TTC549 (cell line): ENCODE measurements around the gene CWC27.
"Not testable (repeated sequence)": the region's sequence is repeated elsewhere in the genome, so short reads cannot be mapped to it uniquely, and the experiment has no call there.

Source experiments
- FAIRE-seq: peaks from 2 replicates; lab custom pipeline; 2012; peaks lifted over from hg19 to GRCh38; lab: Jason Lieb, UNC

CWC27 gene

DNA sequence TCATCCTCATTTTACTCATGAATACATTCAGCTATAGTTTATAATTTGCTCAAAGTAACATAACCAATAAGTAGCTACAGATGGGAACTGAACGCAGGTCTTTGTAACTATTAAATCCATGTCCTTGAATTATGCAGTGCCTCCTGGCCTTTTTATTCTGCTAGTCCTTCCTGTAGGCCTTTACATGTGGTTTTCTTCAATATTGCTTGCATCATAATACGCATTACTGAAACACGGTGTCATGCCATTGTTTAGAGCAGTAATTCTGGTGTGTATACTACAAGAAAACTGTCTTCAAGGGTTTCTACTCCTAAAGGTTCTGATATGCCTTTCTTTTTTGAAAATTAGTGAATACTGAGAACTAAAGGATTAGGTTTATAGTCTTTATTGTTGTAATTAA lies 20.7 kb downstream of the CWC27 start:
- FAIRE-seq: no peak

DNA sequence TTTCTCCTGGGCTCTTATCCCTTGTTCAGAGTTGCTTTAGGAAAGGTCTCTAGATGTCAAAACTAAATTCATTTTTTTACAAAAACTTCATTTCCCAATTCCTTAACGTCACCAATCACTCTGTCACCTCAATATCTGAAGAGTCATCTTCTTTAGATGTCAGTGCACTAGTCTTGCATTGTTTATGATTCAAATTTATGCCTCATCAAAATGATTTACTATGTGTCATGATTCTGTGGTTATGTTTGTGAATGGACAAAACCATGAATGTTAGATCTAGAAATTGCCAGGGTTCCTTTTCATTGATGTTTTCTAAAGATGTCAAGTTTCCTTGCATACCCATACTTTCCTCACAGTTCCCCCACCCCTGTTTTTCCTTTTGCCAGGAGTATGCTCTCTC lies 21.5 kb downstream of the CWC27 start:
- no peak for FAIRE-seq

DNA sequence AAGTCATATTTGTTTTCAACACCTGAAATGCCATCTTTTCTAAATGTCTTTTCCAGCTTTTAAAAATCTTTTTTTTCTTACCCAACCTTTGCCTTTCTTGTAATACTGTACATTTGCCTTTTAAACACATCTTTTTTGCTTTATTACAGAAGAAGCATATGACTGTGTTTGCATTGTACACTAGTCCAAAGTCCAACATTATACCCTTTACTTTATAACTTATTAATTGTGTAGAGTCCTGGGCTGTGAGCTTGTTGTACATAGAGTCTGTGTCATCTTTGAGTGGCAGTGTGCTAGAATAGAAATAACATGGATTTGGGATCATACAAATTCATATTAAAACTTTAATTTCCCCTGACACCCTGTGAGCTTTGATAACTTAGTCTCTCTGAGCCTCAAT lies 23.7 kb downstream of the CWC27 start:
- FAIRE-seq: no peak

- FAIRE-seq: no peak
These were observed 25.5 kb downstream of the CWC27 start for GRCh38 chr5:64794053-64794770.

DNA sequence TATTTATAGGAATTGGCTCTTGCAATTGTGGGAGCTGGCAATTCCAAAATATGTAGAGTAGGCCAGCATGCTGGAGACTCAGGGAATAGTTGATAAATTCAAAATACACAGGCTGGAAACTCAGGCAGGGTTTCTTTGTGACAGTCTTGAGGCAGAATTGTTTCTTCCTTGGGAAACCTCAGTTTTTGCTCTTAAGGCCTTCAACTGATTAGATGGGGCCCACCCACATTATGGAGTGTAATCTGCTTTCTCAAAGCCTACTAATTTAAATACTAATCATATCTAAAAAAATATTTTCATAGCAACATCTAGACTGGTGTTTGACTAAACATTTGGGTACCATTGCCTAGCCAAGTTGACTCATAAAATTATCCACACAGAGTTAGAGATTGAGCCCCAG lies 27.6 kb downstream of the CWC27 start:
- FAIRE-seq: no peak

GRCh38 chr5:64800926-64801325 lies 32.2 kb downstream of the CWC27 start:
- FAIRE-seq: no peak

GRCh38 chr5:64806537-64806936 lies 37.8 kb downstream of the CWC27 start:
- FAIRE-seq: no peak

DNA sequence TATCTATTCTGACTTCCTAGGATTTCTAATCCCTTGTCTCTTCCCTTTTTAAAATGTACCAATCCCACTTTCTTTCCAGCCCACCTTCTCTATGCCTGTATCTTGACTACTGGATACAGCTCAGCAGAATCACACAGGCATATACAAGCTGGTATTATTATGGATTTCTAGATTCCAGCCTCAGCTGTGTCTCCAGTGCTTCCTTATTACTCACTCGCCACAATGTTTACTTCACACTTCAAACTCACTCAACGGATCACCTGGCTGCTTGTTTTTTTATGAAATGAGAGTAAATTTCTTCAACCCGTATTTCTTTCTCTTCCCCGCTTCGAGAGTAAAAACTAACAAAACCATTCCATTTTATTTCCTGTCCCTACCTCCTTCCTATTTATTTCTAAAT lies 38.8 kb downstream of the CWC27 start:
- no peak for FAIRE-seq

DNA sequence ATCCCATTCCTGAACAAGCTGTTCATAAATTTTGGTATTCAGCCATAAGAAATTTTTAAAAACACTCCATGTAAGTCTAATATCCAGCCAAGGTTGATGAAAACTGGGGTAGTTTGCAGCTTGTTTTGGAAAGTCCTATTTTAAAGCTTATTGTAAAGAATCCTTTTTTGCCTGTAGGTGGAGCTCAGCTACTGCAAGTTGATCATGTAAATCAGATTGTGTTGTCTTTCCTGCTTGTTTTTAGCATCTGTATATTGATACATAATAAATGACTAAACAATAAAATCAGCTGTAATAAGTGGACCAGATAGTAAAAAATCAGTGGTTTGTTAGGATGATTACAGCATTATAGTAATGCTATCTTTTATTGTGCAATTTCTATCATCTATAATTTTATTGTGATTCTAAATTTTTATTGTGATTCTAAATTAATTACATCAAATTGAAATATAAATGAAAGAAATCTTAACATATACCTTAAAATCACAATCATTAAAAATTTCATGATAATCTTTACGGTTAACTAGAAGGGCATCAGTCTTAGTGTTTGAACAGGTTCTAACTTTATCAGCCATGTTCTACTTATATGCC lies 42.4 kb downstream of the CWC27 start:
- peak; percentile 97 for FAIRE-seq

DNA sequence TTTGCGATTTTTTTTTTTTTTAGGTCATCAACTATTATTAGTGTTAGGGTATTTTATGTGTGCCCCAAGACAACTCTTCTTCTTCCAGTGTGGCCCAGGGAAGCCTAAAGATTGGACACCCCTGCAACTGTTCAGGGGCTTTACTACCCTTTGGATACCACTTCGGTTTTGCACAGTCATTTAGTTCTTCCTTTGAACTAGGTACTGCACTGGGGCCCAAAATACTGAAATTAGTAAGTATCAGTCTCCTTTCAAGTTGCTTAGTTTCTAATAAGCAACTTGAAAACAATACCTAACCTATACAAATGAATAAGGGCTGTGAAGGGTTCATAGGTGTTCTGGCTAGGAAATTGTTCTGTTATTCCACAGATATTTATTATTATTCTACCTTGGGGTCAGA lies 45.3 kb downstream of the CWC27 start:
- no peak for FAIRE-seq

DNA sequence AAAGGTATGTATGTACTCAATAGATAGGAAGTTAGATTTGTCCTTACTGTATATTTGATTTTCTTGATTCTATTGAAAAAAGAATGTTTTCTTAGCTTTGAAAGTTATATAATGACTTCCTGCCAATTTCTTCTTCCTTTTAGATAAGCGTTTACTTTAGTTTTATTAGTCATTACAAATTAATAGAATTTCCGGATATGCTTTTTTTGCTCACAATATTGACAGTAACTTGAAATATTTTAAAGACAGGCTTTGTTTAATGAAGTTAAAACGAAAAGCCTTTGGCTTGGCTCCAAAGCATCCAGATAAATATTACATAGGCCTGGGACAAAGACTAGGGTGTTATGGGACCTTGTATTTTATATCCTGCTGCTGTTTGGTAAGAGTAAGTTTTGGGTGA lies 49.5 kb downstream of the CWC27 start:
- no peak for FAIRE-seq

DNA sequence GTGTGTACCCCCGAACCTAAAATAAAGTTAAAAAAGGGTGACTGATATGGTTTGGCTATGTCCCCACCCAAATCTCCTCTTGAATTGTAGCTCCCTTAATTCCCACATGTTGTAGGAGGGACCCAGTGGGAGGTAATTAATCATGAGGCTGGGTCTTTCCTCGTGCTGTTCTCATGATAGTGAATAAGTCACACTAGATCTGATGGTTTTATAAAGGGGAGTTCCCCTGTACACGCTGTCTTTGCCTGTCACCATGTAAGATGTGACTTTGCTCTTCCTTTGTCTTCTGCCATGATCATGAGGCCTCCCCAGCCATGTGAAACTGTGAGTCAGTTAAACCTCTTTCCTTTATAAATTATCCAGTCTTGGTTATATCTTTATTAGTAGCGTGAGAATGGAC lies 50.6 kb downstream of the CWC27 start:
- FAIRE-seq: not testable (repeated sequence)

GRCh38 chr5:64822320-64822719 lies 53.6 kb downstream of the CWC27 start:
- no peak for FAIRE-seq

GRCh38 chr5:64826541-64826940 lies 57.8 kb downstream of the CWC27 start:
- no peak for FAIRE-seq

DNA sequence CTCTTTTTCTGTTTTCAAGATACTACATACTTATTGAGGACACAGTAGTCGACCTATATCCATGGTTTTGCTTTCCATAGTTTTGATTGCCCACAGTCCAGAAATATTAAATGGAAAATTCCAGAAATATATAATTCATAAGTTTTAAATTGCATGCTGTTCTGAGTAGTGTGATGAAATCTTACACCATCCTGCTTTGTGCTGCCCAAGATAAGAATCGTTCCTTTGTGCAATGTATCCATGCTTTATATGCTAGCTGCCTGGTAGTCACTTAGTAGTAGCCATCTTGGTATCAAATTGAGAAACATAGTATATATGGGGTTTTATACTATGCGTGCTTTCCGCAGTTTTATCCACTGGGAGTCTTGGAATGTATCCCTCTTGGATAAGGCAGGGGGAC lies 59.0 kb downstream of the CWC27 start:
- no peak for FAIRE-seq

DNA sequence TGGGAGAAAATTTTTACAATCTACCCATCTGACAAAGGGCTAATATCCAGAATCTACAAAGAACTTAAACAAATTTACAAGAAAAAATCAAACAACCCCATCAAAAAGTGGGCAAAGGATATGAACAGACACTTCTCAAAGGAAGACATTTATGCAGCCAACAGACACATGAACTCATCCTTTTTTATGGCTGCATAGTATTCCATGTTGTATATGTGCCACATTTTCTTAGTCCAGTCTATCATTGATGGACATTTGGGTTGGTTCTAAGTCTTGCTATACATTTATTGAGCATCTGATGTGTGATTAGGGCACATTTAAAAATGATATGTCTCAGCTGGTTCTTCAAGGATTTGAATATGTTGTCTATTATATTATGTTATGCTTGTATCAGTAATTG lies 61.9 kb downstream of the CWC27 start:
- not testable (repeated sequence) for FAIRE-seq

DNA sequence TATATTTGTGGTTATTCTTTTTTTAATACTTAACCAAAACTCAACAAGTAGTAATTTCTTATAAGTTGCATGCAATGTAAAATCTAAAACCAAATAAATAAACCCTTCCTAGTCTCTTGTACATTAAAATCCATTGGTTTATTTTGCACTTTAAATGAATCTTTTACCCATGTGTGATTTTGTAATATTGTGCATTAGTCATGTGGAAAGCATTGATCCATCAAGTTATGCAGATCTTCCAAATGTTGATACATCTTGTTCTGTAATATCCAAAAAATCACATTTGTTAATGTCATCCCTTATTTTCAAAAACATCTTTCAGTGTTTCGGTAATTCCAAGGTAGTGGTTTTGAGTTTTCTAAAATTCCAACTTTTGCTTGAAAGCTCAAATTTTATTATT lies 63.3 kb downstream of the CWC27 start:
- FAIRE-seq: no peak

- FAIRE-seq: no peak
These were observed 65.3 kb downstream of the CWC27 start for GRCh38 chr5:64834037-64834436.

- FAIRE-seq: no peak
These were observed 65.9 kb downstream of the CWC27 start for GRCh38 chr5:64834611-64835010.

DNA sequence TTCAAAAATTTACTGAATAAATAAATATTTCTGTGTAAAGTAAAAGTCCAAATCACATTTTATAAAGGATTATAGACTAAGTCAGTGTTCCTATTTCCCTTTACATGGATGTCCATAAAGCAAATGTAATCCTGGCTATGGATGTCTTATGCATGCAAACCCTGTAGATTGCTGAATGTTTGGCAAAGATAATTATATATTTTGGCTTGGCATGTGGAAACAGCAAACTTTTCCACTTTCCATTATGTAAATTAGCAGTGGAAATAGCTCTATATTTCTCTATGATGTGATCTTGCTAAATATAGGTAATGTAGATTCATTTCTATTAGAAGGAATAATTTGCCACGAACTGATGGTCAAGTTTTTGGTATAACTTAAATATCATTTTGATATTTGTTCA lies 66.5 kb downstream of the CWC27 start:
- no peak for FAIRE-seq

- FAIRE-seq: no peak
These were observed 67.5 kb downstream of the CWC27 start for GRCh38 chr5:64836190-64836755.

GRCh38 chr5:64836786-64837185 lies 68.1 kb downstream of the CWC27 start:
- FAIRE-seq: no peak

DNA sequence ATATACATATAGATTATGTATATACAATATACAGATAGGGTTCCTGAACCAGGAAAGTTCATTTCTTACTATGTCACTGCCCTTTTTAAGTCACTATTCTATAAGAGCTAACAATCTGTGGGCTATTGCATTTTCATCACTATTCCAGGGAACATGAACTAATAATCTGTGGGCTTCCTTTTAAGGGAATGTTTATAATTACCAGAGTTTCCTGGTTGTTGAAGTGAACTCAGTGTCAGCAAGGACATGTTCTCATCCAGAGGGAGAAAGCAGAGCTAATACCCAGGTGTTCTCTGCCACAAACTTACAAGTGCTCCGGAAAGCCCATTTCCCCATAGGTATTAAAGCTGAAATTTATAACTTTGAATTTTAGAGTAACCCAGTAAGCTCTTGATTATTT lies 69.6 kb downstream of the CWC27 start:
- no peak for FAIRE-seq

DNA sequence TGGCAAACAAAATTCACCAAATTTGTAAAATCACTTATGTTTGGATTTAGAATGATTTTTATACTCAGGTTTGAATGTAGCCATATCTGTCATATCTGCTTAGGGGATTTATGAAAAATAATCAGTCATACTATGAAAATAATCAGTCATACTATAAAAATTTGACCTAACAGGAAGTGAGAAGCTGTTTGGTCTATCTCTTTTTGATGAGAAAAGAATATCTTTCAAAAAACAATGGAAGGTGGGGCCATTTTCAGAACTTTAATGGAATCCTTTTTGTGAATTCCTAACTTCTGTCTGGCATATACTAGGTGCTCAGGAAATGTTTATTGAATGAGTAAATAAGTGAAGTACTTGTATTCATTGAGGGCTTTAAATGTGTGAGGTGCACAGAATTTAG lies 70.1 kb downstream of the CWC27 start:
- FAIRE-seq: no peak
